B cell (primary cell): ENCODE data around the gene ETV2. TPM values are rescaled to one million over a fixed set of nuclear protein-coding genes. Genes with fewer than 3 reads are reported as not detected.

ENCODE experiments used
- ATAC-seq: fragments of 200-7000 bp; cut with Tn5 transposase; one replicate; pipeline ENCODE4 v1.10.0; 2021; ENCODE audit warnings: low read depth, mild to moderate bottlenecking, moderate number of reproducible peaks, moderate library complexity
- CTCF ChIA-PET: fragments of 350-600 bp; sonication (Branson Sonifier 250); formaldehyde crosslinking; loops from one replicate; lab custom pipeline; 2021; ENCODE audit warnings: antibody characterized with exemption, inconsistent platforms; lab: Charles Lee
- POLR2A ChIA-PET: fragments of 350-600 bp; sonication (Branson Sonifier 250); formaldehyde crosslinking; loops from one replicate; lab custom pipeline; 2021; ENCODE audit warnings: antibody characterized with exemption; lab: Charles Lee
- DNase-seq: peaks from one replicate; pipeline ENCODE4 v3.0.0; 2013
- H2AFZ ChIP-seq: 2 replicates; pipeline ENCODE4 v1.6.1; 2012; ENCODE audit warnings: mild to moderate bottlenecking, low read depth, low read length; ENCODE audit not compliant: insufficient read depth, poor library complexity, severe bottlenecking
- H3K27ac ChIP-seq, 2 donors: 1 replicate in 1 of 2; 2 replicates in 1 of 2; pipeline ENCODE4 v1.5.1; 2012 to 2013; ENCODE audit warnings: low read length in 2 of 2, mild to moderate bottlenecking in 2 of 2, moderate library complexity in 1 of 2
- H3K27me3 ChIP-seq, 4 experiments: fragments of 200-600 bp in 1 of 4; sonication (generic) in 1 of 4; replicated peaks in 1 of 4; 1 replicate in 2 of 4; 2 replicates in 2 of 4; pipeline versions ENCODE4 v1.6.1 to v1.7.0; 2013 to 2016; ENCODE audit warnings: low read length in 3 of 4, mild to moderate bottlenecking in 2 of 4, mixed read lengths in 1 of 4, moderate library complexity in 1 of 4; ENCODE audit not compliant: insufficient read depth in 4 of 4, control insufficient read depth in 3 of 4; ENCODE audit errors: control extremely low read depth in 1 of 4
- H3K36me3 ChIP-seq, 2 experiments: replicated peaks in 1 of 2; 1 replicate in 1 of 2; 2 replicates in 1 of 2; pipeline versions ENCODE4 v1.6.1 to v1.7.1; 2013; ENCODE audit warnings: low read length in 1 of 2; ENCODE audit not compliant: insufficient read depth in 2 of 2, control insufficient read depth in 1 of 2; ENCODE audit errors: control extremely low read depth in 1 of 2, extremely low read depth in 1 of 2
- H3K4me1 ChIP-seq, 2 donors: fragments of 200-600 bp in 1 of 2; sonication (generic) in 1 of 2; 1 replicate in 1 of 2; 2 replicates in 1 of 2; pipeline versions ENCODE4 v1.5.1 to v1.6.1; 2013 to 2017; ENCODE audit warnings: low read length in 2 of 2; ENCODE audit not compliant: control insufficient read depth in 2 of 2, insufficient read depth in 2 of 2
- H3K4me2 ChIP-seq: replicated peaks from 2 replicates; pipeline ENCODE3; 2012; ENCODE audit warnings: mild to moderate bottlenecking, low read depth, low read length; ENCODE audit not compliant: poor library complexity, severe bottlenecking
- H3K4me3 ChIP-seq, 5 experiments: fragments of 200-600 bp in 1 of 5; sonication (generic) in 1 of 5; 1 replicate in 3 of 5; 2 replicates in 2 of 5; pipeline versions ENCODE4 v1.5.1 to v1.7.0; 2011 to 2016; ENCODE audit warnings: low read length in 4 of 5, mild to moderate bottlenecking in 4 of 5, low read depth in 2 of 5, control low read depth in 1 of 5, moderate library complexity in 1 of 5; ENCODE audit not compliant: insufficient read depth in 1 of 5; ENCODE audit errors: control extremely low read depth in 1 of 5, extremely low read depth in 1 of 5
- H3K79me2 ChIP-seq: fragments of 200-600 bp; sonication (generic); one replicate; pipeline ENCODE4 v1.6.0; 2016; ENCODE audit warnings: low read length; ENCODE audit not compliant: control insufficient read depth, insufficient read depth
- H3K9ac ChIP-seq: fragments of 200-600 bp; sonication (generic); 2 replicates; pipeline ENCODE4 v1.6.1; 2017; ENCODE audit warnings: mild to moderate bottlenecking, low read length, moderate library complexity
- H3K9me3 ChIP-seq, 3 donors: one replicate each; pipeline versions ENCODE4 v1.6.1 to v1.7.1; 2013; ENCODE audit warnings: low read length in 2 of 3; ENCODE audit not compliant: control insufficient read depth in 2 of 3, insufficient read depth in 1 of 3; ENCODE audit errors: control extremely low read depth in 1 of 3
- H4K20me1 ChIP-seq: 2 replicates; pipeline ENCODE4 v1.6.0; 2012; ENCODE audit warnings: mild to moderate bottlenecking, low read length; ENCODE audit not compliant: insufficient read depth, control insufficient read depth, poor library complexity, severe bottlenecking
- H3K27ac Mint-ChIP-seq: one replicate; pipeline ENCODE4 v1.8.0; 2021; ENCODE audit warnings: mixed read lengths
- H3K27me3 Mint-ChIP-seq: one replicate; pipeline ENCODE4 v1.8.0; 2021; ENCODE audit warnings: mixed read lengths
- H3K4me1 Mint-ChIP-seq: one replicate; pipeline ENCODE4 v1.8.0; 2021; ENCODE audit warnings: mixed read lengths
- H3K4me3 Mint-ChIP-seq: one replicate; pipeline ENCODE4 v1.8.0; 2021; ENCODE audit warnings: mixed read lengths
- H3K9me3 Mint-ChIP-seq: one replicate; pipeline ENCODE4 v1.8.0; 2022; ENCODE audit warnings: mixed read lengths; ENCODE audit not compliant: insufficient read depth
- EZH2 ChIP-seq: IDR thresholded peaks from 2 replicates; pipeline ENCODE4 v1.6.1; 2012; ENCODE audit warnings: borderline replicate concordance, low read depth, mild to moderate bottlenecking, moderate library complexity, low read length; ENCODE audit not compliant: insufficient read depth, poor library complexity, severe bottlenecking
- WGBS: methylation state at CpG from one replicate; pipeline ENCODE4 v1.1.5; 2013; ENCODE audit warnings: missing lambda C conversion rate; ENCODE audit not compliant: insufficient coverage; 5-methylcytosine and 5-hydroxymethylcytosine counted together
- intact Hi-C: fragments of 100-400 bp; cut with micrococcal nuclease; formaldehyde crosslinking; loops from one replicate; pipeline ENCODE4 v1.10.0; 2022
- polyA plus RNA-seq: library from polyadenylated mRNA; depleted of rRNA; stranded (reverse); fragments of >200 nt; gene quantifications from 2 replicates; pipeline ENCODE4 v1.2.3, GENCODE V29; 2012
- total RNA-seq, 2 donors: library from RNA; stranded (reverse); fragments of 120-200 nt in 1 of 2; gene quantifications; 1 replicate in 1 of 2; 2 replicates in 1 of 2; pipeline versions ENCODE4 v1.2.3 to v1.2.4, GENCODE V29; 2013 to 2022
- TF ChIP-seq, protein P1 (sequence below): fragments of 200-600 bp; IDR thresholded peaks from one replicate; pipeline ENCODE4 v1.8.0; 2022; ENCODE audit warnings: antibody characterized with exemption, mild to moderate bottlenecking

Gene ETV2
- total and polyA plus RNA-seq, 2 donors (not counting 1 experiment from before 2014, with no cell fraction given): 0.42 to 0.49 TPM

GRCh38 chr19:35665604-35666003 lies 24.1 kb downstream of the ETV2 start:
- H3K27me3 ChIP-seq: peaks cover 0 to 8% (median 2%) of the 10 kb centered on the region in 4 experiments
- TF ChIP-seq, protein P1, sequence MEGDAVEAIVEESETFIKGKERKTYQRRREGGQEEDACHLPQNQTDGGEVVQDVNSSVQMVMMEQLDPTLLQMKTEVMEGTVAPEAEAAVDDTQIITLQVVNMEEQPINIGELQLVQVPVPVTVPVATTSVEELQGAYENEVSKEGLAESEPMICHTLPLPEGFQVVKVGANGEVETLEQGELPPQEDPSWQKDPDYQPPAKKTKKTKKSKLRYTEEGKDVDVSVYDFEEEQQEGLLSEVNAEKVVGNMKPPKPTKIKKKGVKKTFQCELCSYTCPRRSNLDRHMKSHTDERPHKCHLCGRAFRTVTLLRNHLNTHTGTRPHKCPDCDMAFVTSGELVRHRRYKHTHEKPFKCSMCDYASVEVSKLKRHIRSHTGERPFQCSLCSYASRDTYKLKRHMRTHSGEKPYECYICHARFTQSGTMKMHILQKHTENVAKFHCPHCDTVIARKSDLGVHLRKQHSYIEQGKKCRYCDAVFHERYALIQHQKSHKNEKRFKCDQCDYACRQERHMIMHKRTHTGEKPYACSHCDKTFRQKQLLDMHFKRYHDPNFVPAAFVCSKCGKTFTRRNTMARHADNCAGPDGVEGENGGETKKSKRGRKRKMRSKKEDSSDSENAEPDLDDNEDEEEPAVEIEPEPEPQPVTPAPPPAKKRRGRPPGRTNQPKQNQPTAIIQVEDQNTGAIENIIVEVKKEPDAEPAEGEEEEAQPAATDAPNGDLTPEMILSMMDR: no peak
- TF ChIP-seq EZH2: no peak
- H3K27ac ChIP-seq: no peak overlapping the region
- H3K4me1 Mint-ChIP-seq: no peaks in the 10 kb centered on the region
- no peaks in the 10 kb centered on the region for H3K9me3 ChIP-seq
- ChIA-PET CTCF (no interaction called here), POLR2A (no interaction called here)
- H3K4me3 Mint-ChIP-seq: no peak overlapping the region
- peaks cover 0 to 32% of the 10 kb centered on the region in 2 experiments for H3K36me3 ChIP-seq
- peaks cover 4% of the 10 kb centered on the region for H3K79me2 ChIP-seq
- H3K4me3 ChIP-seq: no peak overlapping the region
- H4K20me1 ChIP-seq: no peaks in the 10 kb centered on the region
- H3K27ac Mint-ChIP-seq: no peak overlapping the region
- DNase-seq: no peak
- H3K9me3 Mint-ChIP-seq: no peaks in the 10 kb centered on the region
- H3K9ac ChIP-seq: no peak overlapping the region
- peaks cover 7% of the 10 kb centered on the region for H3K27me3 Mint-ChIP-seq
- 46% methylated on average over 2 of the region's 7 CpGs for WGBS
- H2AFZ ChIP-seq: no peak overlapping the region
- H3K4me2 ChIP-seq: no peak overlapping the region
- intact Hi-C loops: no loop called here
- no peak for ATAC-seq
- no peaks in the 10 kb centered on the region for H3K4me1 ChIP-seq

- 77% methylated on average over 12 of the region's 16 CpGs for WGBS
- H3K27me3 ChIP-seq: peaks cover 0 to 12% (median 2%) of the 10 kb centered on the region in 4 experiments
- peaks cover 0 to 26% of the 10 kb centered on the region in 2 experiments for H3K36me3 ChIP-seq
- H3K9ac ChIP-seq: no peak within 1 kb of the TSS
- ChIA-PET CTCF (no interaction called here), POLR2A (interaction anchor here (1.2 kb wide), 1 partner anchor 22 kb away, joined by 3 read pairs; no protein-coding TSS in a partner anchor)
- DNase-seq (no peak), ATAC-seq (no peak)
- no peaks in the 10 kb centered on the region for H3K4me1 ChIP-seq
- H3K4me1 Mint-ChIP-seq: no peaks in the 10 kb centered on the region
- peaks cover 4% of the 10 kb centered on the region for H3K79me2 ChIP-seq
- H3K9me3 ChIP-seq: no peaks in the 10 kb centered on the region
- H3K9me3 Mint-ChIP-seq: no peaks in the 10 kb centered on the region
- H4K20me1 ChIP-seq: no peaks in the 10 kb centered on the region
- no peak within 1 kb of the TSS for H3K27ac Mint-ChIP-seq
- no peak within 1 kb of the TSS for H3K4me3 ChIP-seq
- peaks cover 11% of the 10 kb centered on the region for H3K27me3 Mint-ChIP-seq
- H2AFZ ChIP-seq: no peak within 1 kb of the TSS
- TF ChIP-seq, protein P1: no peak
- no peak for TF ChIP-seq EZH2
- intact Hi-C loops: no loop called here
- no peak within 1 kb of the TSS for H3K4me3 Mint-ChIP-seq
- H3K4me2 ChIP-seq: no peak within 1 kb of the TSS
- H3K27ac ChIP-seq: no peak within 1 kb of the TSS
Observed at GRCh38 chr19:35666251-35666913, 24.8 kb downstream of the ETV2 start, which contains the start of gene UPK1A. TSS of gene UPK1A (plus strand) at chr19:35666517. CDS start at chr19:35666813, 296 bp downstream.
